Hepatocyte (in vitro differentiated cells): ENCODE results near the gene ALG14.

ENCODE experiments used
- CTCF ChIP-seq: fragments of 200-600 bp; sonication (generic); IDR thresholded peaks from 2 replicates; pipeline ENCODE4 v1.5.1; 2016; ENCODE audit warnings: antibody characterized with exemption, mild to moderate bottlenecking; ENCODE audit not compliant: poor library complexity
- EZH2 ChIP-seq: fragments of 200-600 bp; sonication (generic); IDR thresholded peaks from 2 replicates; pipeline ENCODE4 v1.6.1; 2016; ENCODE audit warnings: antibody characterized with exemption, mild to moderate bottlenecking, borderline replicate concordance
- EZH2phosphoT487 ChIP-seq: fragments of 200-600 bp; sonication (generic); IDR thresholded peaks from one replicate; pipeline ENCODE4 v1.6.1; 2018; ENCODE audit warnings: antibody characterized with exemption, mild to moderate bottlenecking, low read depth, moderate library complexity; ENCODE audit not compliant: unreplicated experiment, severe bottlenecking

GRCh38 chr1:94937820-94938219 is 134.9 kb downstream of the ALG14 start:
- TF ChIP-seq CTCF: no peak
- TF ChIP-seq EZH2: no peak
- TF ChIP-seq EZH2phosphoT487: no peak
